ENCODE measurements around the gene NBPF3. TPM values are rescaled to one million over a fixed set of nuclear protein-coding genes. Genes with fewer than 3 reads are reported as not detected.
"Not testable (repeated sequence)": the region's sequence is repeated elsewhere in the genome, so short reads cannot be mapped to it uniquely, and the experiment has no call there.

Gene NBPF3
- total RNA-seq, 4 donors from 2014 or later: 4.4 to 24.8 (median 10.2) TPM

DNA sequence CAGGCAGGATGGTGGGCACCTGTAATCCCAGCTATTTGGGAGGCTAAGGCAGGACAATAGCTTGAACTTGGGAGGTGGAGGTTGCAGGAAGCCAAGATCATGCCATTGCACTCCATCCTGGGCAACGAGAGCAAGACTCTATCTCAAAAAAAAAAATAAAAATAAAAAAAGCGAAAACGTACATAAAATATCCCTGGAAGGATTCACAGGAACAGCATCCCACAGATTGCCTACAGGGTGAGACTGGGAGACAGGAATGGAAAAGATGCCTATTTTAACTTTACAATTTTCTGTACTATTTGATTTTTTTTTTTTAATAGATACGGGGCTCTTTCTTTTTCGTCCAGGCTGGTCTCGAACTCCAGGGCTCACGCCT, 604 bp upstream of the NBPF3 start:
- peaks cover 0 to 11% (median 0%) of the 10 kb centered on the region in 4 donors for H3K4me1 ChIP-seq
- peak overlapping the region; percentile 60 to 88 (median 72) for H3K4me3 ChIP-seq
- peak overlapping the region in 2 of 4 donors; percentile 76 to 81 for H3K27ac ChIP-seq
- H3K9me3 ChIP-seq: no peaks in the 10 kb centered on the region
- H3K27me3 ChIP-seq: no peaks in the 10 kb centered on the region
- TF ChIP-seq, protein P1, sequence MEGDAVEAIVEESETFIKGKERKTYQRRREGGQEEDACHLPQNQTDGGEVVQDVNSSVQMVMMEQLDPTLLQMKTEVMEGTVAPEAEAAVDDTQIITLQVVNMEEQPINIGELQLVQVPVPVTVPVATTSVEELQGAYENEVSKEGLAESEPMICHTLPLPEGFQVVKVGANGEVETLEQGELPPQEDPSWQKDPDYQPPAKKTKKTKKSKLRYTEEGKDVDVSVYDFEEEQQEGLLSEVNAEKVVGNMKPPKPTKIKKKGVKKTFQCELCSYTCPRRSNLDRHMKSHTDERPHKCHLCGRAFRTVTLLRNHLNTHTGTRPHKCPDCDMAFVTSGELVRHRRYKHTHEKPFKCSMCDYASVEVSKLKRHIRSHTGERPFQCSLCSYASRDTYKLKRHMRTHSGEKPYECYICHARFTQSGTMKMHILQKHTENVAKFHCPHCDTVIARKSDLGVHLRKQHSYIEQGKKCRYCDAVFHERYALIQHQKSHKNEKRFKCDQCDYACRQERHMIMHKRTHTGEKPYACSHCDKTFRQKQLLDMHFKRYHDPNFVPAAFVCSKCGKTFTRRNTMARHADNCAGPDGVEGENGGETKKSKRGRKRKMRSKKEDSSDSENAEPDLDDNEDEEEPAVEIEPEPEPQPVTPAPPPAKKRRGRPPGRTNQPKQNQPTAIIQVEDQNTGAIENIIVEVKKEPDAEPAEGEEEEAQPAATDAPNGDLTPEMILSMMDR (IDR thresholded peaks at IDR 0.05): no peak
- TF ChIP-seq POLR2A (IDR thresholded peaks at IDR 0.05): no peak
- DNase-seq: no peak
- H3K36me3 ChIP-seq: no peaks in the 10 kb centered on the region

DNA sequence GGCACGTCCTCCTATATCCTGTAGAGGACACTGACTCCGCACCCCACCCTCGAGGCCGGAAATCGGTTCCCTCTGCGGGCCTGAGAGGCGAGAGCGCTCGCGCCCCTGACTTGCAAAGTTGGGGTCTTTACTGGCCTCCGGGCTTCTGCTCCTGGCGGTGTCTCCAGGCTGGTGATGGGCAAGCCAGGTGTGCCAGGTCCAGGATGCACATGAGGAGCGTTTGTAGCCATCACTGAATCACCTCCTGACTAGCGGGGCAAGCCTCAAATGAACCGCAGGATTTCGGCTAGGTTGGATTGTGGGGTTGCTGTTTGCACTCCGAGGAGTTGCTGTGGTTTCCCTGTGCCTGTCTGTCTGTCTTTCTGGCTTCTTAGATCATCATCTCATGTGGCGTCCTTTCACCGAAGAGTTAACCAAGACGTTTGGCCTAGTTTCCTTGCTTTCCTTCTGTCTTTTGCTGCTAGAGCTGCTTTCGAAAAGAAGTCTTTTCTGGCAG, 741 bp downstream of the NBPF3 start:
- not testable (repeated sequence) for DNase-seq

GRCh38 chr1:21446647-21447046, 6.7 kb downstream of the NBPF3 start:
- not testable (repeated sequence) for H3K4me3 ChIP-seq, H3K36me3 ChIP-seq, DNase-seq, H3K4me1 ChIP-seq, H3K9me3 ChIP-seq, H3K27me3 ChIP-seq
- H3K27ac ChIP-seq: peak overlapping the region in 1 of 4 donors; percentile 22

More for the DNA sequence above, 741 bp downstream of the NBPF3 start:
- not testable (repeated sequence) for H3K9me3 ChIP-seq, H3K27me3 ChIP-seq, H3K36me3 ChIP-seq
- Histone ChIP-seq H3K4me3 (peak overlapping the region; percentile 60 to 88 (median 72)), H3K4me1 (peaks cover 0 to 11% (median 0%) of the 10 kb centered on the region in 4 donors), H3K27ac (peak overlapping the region in 3 of 4 donors; percentile 63 to 81 (median 76))

DNA sequence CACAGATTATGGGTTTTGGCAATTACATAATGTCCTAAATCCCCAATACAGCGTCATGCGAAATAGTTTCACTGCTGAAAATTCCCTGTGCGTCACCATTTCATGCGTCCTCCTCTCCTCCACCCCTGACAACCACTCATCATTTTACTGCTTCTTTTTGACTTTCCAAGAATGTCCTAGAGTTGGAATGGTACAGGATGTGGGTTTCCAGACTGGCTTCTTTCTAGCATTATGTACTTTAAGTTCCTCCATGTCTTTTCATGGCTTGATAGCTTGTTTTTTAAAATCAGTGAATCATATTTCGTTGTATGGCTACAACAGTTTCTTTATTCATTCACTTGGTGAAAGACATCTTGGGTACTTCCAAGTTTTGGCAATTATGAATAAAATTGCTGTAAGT, 7.4 kb downstream of the NBPF3 start:
- H3K9me3 ChIP-seq: no peaks in the 10 kb centered on the region
- H3K4me3 ChIP-seq: no peak overlapping the region
- TF ChIP-seq POLR2A (IDR thresholded peaks at IDR 0.05): no peak
- TF ChIP-seq, protein P1 (IDR thresholded peaks at IDR 0.05): no peak
- H3K36me3 ChIP-seq: no peaks in the 10 kb centered on the region
- peak overlapping the region in 1 of 4 donors; percentile 29 for H3K27ac ChIP-seq
- DNase-seq: no peak
- no peaks in the 10 kb centered on the region for H3K4me1 ChIP-seq
- no peaks in the 10 kb centered on the region for H3K27me3 ChIP-seq

GRCh38 chr1:21449906-21450305, 10.0 kb downstream of the NBPF3 start:
- Histone ChIP-seq H3K27ac (no peak overlapping the region), H3K36me3 (no peaks in the 10 kb centered on the region), H3K4me1 (peaks cover 0 to 5% (median 0%) of the 10 kb centered on the region in 4 donors), H3K9me3 (no peaks in the 10 kb centered on the region), H3K4me3 (no peak overlapping the region), H3K27me3 (no peaks in the 10 kb centered on the region)
- no peak for TF ChIP-seq POLR2A (IDR thresholded peaks at IDR 0.05)
- TF ChIP-seq, protein P1 (IDR thresholded peaks at IDR 0.05): no peak
- DNase-seq: no peak

DNA sequence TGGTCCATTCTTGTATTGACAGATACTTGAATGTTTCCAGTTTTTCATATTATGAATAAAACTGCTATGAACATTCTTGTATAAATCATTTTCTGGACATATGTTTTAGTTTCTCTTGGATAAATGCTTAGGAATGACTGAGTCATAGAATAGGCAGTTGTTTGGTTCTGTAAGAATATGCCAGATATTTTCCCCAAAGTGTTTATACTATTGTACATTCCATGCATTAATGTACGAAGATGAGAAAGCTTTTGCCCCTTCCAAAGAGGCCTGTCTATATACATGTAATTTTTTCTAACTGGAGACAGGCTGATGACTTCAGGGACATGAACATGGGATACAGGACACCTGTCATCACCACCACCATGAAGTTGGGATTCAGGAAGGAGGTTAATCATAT, 11.3 kb downstream of the NBPF3 start:
- no peak overlapping the region for H3K27ac ChIP-seq
- H3K4me1 ChIP-seq: peaks cover 0 to 5% (median 0%) of the 10 kb centered on the region in 4 donors
- no peak overlapping the region for H3K4me3 ChIP-seq
- no peak for DNase-seq
- H3K36me3 ChIP-seq: no peaks in the 10 kb centered on the region
- no peaks in the 10 kb centered on the region for H3K9me3 ChIP-seq
- no peaks in the 10 kb centered on the region for H3K27me3 ChIP-seq
- TF ChIP-seq, protein P1 (IDR thresholded peaks at IDR 0.05): no peak
- TF ChIP-seq POLR2A (IDR thresholded peaks at IDR 0.05): no peak

- DNase-seq: no peak
- no peak for TF ChIP-seq POLR2A (IDR thresholded peaks at IDR 0.05)
- H3K9me3 ChIP-seq: no peaks in the 10 kb centered on the region
- H3K27ac ChIP-seq: no peak overlapping the region
- H3K36me3 ChIP-seq: no peaks in the 10 kb centered on the region
- peaks cover 0 to 5% (median 0%) of the 10 kb centered on the region in 4 donors for H3K4me1 ChIP-seq
- no peaks in the 10 kb centered on the region for H3K27me3 ChIP-seq
- no peak overlapping the region for H3K4me3 ChIP-seq
These were observed 12.1 kb downstream of the NBPF3 start for GRCh38 chr1:21451981-21452411.

DNA sequence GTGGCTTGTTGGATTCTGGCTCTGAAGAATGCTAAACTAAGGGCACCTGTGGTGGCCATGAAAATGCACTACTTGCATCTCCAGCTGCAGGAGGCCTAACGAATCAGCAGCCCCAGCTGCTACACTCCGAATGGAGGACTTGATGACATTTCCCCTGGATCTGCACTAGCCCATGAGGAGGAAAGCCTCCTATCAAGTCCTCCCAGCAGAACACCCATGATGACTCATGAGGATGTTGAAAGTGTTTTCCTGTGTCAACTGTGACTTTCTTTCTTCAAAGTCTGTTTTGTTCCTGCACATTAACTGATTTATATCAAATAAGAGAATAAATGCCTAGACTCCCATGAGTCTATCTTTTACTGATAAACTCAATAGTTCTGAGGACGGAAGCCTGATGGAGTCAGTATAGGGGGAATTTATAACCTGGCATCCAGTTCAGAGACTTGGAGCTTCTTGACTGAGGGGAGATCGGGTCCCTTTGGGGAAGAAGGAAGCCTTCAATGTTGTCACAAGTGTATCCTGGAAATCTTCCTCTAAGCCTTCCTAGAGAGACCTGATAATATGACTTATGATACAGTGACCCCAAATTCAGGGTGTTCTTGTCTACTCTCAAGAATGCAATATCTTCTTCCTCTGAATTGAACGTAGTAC, 14.2 kb downstream of the NBPF3 start:
- H3K4me1 ChIP-seq, DNase-seq, H3K9me3 ChIP-seq, H3K36me3 ChIP-seq, H3K4me3 ChIP-seq, H3K27me3 ChIP-seq: not testable (repeated sequence)
- peak overlapping the region in 2 of 4 donors; percentile 37 to 40 for H3K27ac ChIP-seq

DNA sequence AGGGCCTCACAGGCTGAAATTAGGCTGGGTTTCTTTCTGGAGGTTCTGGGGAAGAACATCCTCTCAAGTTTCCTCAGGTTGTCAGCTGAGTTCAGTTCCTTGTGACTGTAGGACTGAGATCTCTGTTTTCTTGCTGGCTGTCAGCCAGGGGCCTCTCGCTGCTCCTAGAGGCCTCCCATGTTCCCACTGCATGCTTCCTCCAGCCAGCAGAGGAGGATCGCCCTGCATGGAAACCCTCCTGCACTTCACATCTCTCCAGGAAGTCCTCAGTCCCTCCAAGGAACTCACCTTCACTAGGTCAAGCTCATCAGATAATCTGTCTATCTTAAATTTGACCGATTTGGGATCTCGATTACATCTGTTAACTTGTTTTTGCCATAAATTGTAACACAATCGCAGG, 15.0 kb downstream of the NBPF3 start:
- DNase-seq, H3K4me3 ChIP-seq, H3K4me1 ChIP-seq, H3K9me3 ChIP-seq, H3K27me3 ChIP-seq, H3K36me3 ChIP-seq: not testable (repeated sequence)
- peak overlapping the region in 1 of 4 donors; percentile 65 for H3K27ac ChIP-seq
